Transverse colon (tissue), 4 donors: ENCODE data around the gene TRMT1. TPM values are rescaled to one million over a fixed set of nuclear protein-coding genes. Genes with fewer than 3 reads are reported as not detected.
A peak's percentile ranks its signal among the peaks of the same experiment; 100 is the strongest.

ENCODE experiments used
- DNase-seq: peaks from one replicate; pipeline ENCODE4 v3.0.0-alpha.2; 2019
- H3K27ac ChIP-seq, 4 donors: fragments of 200-600 bp; sonication (generic); 2 replicates each; pipeline ENCODE4 v1.5.1; 2016 to 2018; ENCODE audit warnings: inconsistent platforms in 4 of 4
- H3K27me3 ChIP-seq: fragments of 200-600 bp; sonication (generic); 2 replicates; pipeline ENCODE4 v1.5.1; 2017; ENCODE audit warnings: inconsistent platforms
- H3K36me3 ChIP-seq, 4 donors: fragments of 200-600 bp; sonication (generic); 2 replicates each; pipeline ENCODE4 v1.5.1; 2017 to 2019; ENCODE audit warnings: inconsistent platforms in 4 of 4
- H3K4me1 ChIP-seq, 4 donors: fragments of 200-600 bp; sonication (generic); 2 replicates each; pipeline ENCODE4 v1.5.1; 2017 to 2020; ENCODE audit warnings: inconsistent platforms in 4 of 4
- H3K4me3 ChIP-seq, 4 donors: fragments of 200-600 bp; sonication (generic); 1 replicate in 1 of 4; 2 replicates in 3 of 4; pipeline versions ENCODE4 v1.5.1 to v1.6.1; 2017 to 2019; ENCODE audit warnings: inconsistent platforms in 4 of 4
- H3K9me3 ChIP-seq, 2 donors: fragments of 200-600 bp; sonication (generic); 2 replicates each; pipeline ENCODE4 v1.5.1; 2017 to 2019; ENCODE audit warnings: inconsistent platforms in 2 of 2
- CTCF ChIP-seq, 5 experiments: fragments of 200-600 bp in 3 of 5; fragments of 450-650 bp in 2 of 5; sonication (generic) in 3 of 5; IDR thresholded peaks; 1 replicate in 2 of 5; 2 replicates in 3 of 5; pipeline ENCODE4 v1.5.1; 2016 to 2017; ENCODE audit warnings: antibody characterized with exemption in 5 of 5, inconsistent platforms in 3 of 5, mild to moderate bottlenecking in 2 of 5, moderate library complexity in 1 of 5
- EP300 ChIP-seq: sonication (generic); formaldehyde crosslinking; IDR thresholded peaks from one replicate; pipeline ENCODE4 v1.6.1; 2017; ENCODE audit warnings: antibody characterized with exemption, low read depth
- POLR2A ChIP-seq: fragments of 450-650 bp; IDR thresholded peaks from one replicate; pipeline ENCODE4 v1.6.1; 2016; ENCODE audit warnings: antibody characterized with exemption, mild to moderate bottlenecking, moderate library complexity
- POLR2AphosphoS5 ChIP-seq, 3 donors: sonication (generic); formaldehyde crosslinking; IDR thresholded peaks; one replicate each; pipeline ENCODE4 v1.6.1; 2016; ENCODE audit warnings: antibody characterized with exemption in 3 of 3
- WGBS, 2 donors: methylation state at CpG; one replicate each; pipeline ENCODE4 v1.1.5; 2018; ENCODE audit warnings: low coverage in 1 of 2; 5-methylcytosine and 5-hydroxymethylcytosine counted together
- in situ Hi-C, 4 donors: fragments of 200-750 bp; cut with MboI; loops; one replicate each; pipeline versions ENCODE4 v1.15.0 to v1.15.1; 2017; ENCODE audit warnings: low sequenced_read_pairs in 3 of 4, low pct_ligation_motif_present in 1 of 4, low pct_unique_long_range_greater_than_20kb in 1 of 4
- intact Hi-C: fragments of 100-400 bp; cut with DNase I; formaldehyde crosslinking; loops from one replicate; pipeline ENCODE4 v1.15.1; 2023; ENCODE audit warnings: low total_unique reads
- total RNA-seq, 4 donors: library from RNA; depleted of rRNA; stranded (reverse); fragments of >200 nt; gene quantifications; one replicate each; pipeline ENCODE4 v1.1.0, GENCODE V29; 2016

TRMT1 gene
- total RNA-seq, 4 donors from 2014 or later: 26.6 to 199 (median 60.7) TPM

- DNase-seq: peak; percentile 47
- WGBS, 2 donors: 0% methylated on average over 38 of the region's 69 CpGs; no CpG with 5 or more reads in 1 of the 2 donors
- no peak for TF ChIP-seq POLR2A
- peak in 2 of 5 experiments; percentile 3 to 20 for TF ChIP-seq CTCF (IDR thresholded peaks at IDR 0.05)
- no peak for TF ChIP-seq EP300
- peak in 2 of 3 donors; percentile 42 to 83 for TF ChIP-seq POLR2AphosphoS5 (IDR thresholded peaks at IDR 0.05)
- Histone ChIP-seq H3K4me1 (peaks cover 2 to 31% (median 21%) of the 10 kb centered on the region in 4 donors), H3K27me3 (no peaks in the 10 kb centered on the region), H3K9me3 (no peaks in the 10 kb centered on the region), H3K36me3 (no peaks in the 10 kb centered on the region), H3K4me3 (peak overlapping the region; percentile 70 to 92 (median 86)), H3K27ac (peak overlapping the region; percentile 96 to 100 (median 99))
- intact Hi-C loops: loop anchor here (10.0 kb wide), 2 partner anchors 369 to 1361 kb away; partner anchors contain the start of gene DNAJB1
- in situ Hi-C loops: no loop called here
These were observed 37.2 kb upstream of the TRMT1 start for GRCh38 chr19:13153569-13154240.

- Histone ChIP-seq H3K27me3 (no peaks in the 10 kb centered on the region), H3K4me1 (peaks cover 3 to 35% (median 23%) of the 10 kb centered on the region in 4 donors), H3K4me3 (peak overlapping the region; percentile 70 to 92 (median 86)), H3K9me3 (no peaks in the 10 kb centered on the region), H3K27ac (peak overlapping the region; percentile 96 to 100 (median 99)), H3K36me3 (no peaks in the 10 kb centered on the region)
- WGBS, 2 donors: 1% methylated on average over 23 of the region's 59 CpGs; no CpG with 5 or more reads in 1 of the 2 donors
- TF ChIP-seq POLR2A (peak; percentile 100), POLR2AphosphoS5 (IDR thresholded peaks at IDR 0.05) (peak; percentile 100), CTCF (IDR thresholded peaks at IDR 0.05) (peak in 4 of 5 experiments; percentile 3 to 29 (median 16)), EP300 (peak; percentile 63)
- in situ Hi-C loops (no loop called here), intact Hi-C loops (loop anchor here (10.0 kb wide), 2 partner anchors 368 to 1362 kb away; partner anchors contain the start of gene DNAJB1)
- DNase-seq: peak; percentile 97
These were observed 36.5 kb upstream of the TRMT1 start for GRCh38 chr19:13152974-13153568.

- Histone ChIP-seq H3K9me3 (no peaks in the 10 kb centered on the region), H3K36me3 (no peaks in the 10 kb centered on the region), H3K4me1 (peaks cover 3 to 36% (median 23%) of the 10 kb centered on the region in 4 donors), H3K27ac (peak overlapping the region; percentile 96 to 100 (median 99)), H3K4me3 (peak overlapping the region; percentile 35 to 88 (median 76)), H3K27me3 (no peaks in the 10 kb centered on the region)
- DNase-seq: no peak
- 0% methylated on average over 4 to 21 of the region's 25 CpGs for WGBS, 2 donors
- TF ChIP-seq EP300 (no peak), CTCF (IDR thresholded peaks at IDR 0.05) (no peak), POLR2A (no peak), POLR2AphosphoS5 (IDR thresholded peaks at IDR 0.05) (no peak)
- intact Hi-C loops: loop anchor here (10.0 kb wide), 2 partner anchors 368 to 1362 kb away; partner anchors contain the start of gene DNAJB1
- in situ Hi-C loops: no loop called here
These were observed 35.9 kb upstream of the TRMT1 start for GRCh38 chr19:13152356-13152973.
